Activated B cell treated with CpG ODN at 0.5 μM for 24 hours (primary cell): ENCODE data around the gene SGPL1. TPM values are rescaled to one million over a fixed set of nuclear protein-coding genes. Genes with fewer than 3 reads are reported as not detected.

Experiments used
- ATAC-seq: fragments of 200-7000 bp; cut with Tn5 transposase; one replicate; pipeline ENCODE4 v1.10.0; 2021; ENCODE audit warnings: low read depth, mild to moderate bottlenecking, moderate library complexity
- CTCF ChIA-PET: fragments of 350-600 bp; sonication (Branson Sonifier 250); formaldehyde crosslinking; loops from one replicate; lab custom pipeline; 2021; ENCODE audit warnings: antibody characterized with exemption; lab: Charles Lee
- POLR2A ChIA-PET: fragments of 350-600 bp; sonication (Branson Sonifier 250); formaldehyde crosslinking; loops from one replicate; lab custom pipeline; 2021; ENCODE audit warnings: antibody characterized with exemption; lab: Charles Lee
- DNase-seq: peaks from one replicate; pipeline ENCODE4 v3.0.0; 2022
- H3K27ac Mint-ChIP-seq: one replicate; pipeline ENCODE4 v1.8.0; 2020; ENCODE audit warnings: mixed read lengths
- H3K27me3 Mint-ChIP-seq: one replicate; pipeline ENCODE4 v1.8.0; 2021; ENCODE audit warnings: mixed read lengths
- H3K36me3 Mint-ChIP-seq: one replicate; pipeline ENCODE4 v1.8.0; 2021; ENCODE audit warnings: low read depth, mixed read lengths
- H3K4me1 Mint-ChIP-seq: one replicate; pipeline ENCODE4 v1.8.0; 2021; ENCODE audit warnings: mixed read lengths
- H3K4me3 Mint-ChIP-seq: one replicate; pipeline ENCODE4 v1.8.0; 2020; ENCODE audit warnings: mild to moderate bottlenecking, mixed read lengths
- H3K9me3 Mint-ChIP-seq: one replicate; pipeline ENCODE4 v1.8.0; 2020; ENCODE audit warnings: mixed read lengths
- CTCF ChIP-seq: fragments of 200-600 bp; IDR thresholded peaks from one replicate; pipeline ENCODE4 v1.8.0; 2022; ENCODE audit warnings: antibody characterized with exemption, mild to moderate bottlenecking
- intact Hi-C: fragments of 100-400 bp; cut with micrococcal nuclease; formaldehyde crosslinking; loops from one replicate; pipeline ENCODE4 v1.15.1; 2024
- total RNA-seq: library from RNA; stranded (reverse); gene quantifications from 2 replicates; pipeline ENCODE4 v1.2.3, GENCODE V29; 2022

Gene SGPL1
- total RNA-seq, 1 donor from 2014 or later: 36.3 TPM

GRCh38 chr10:70908406-70909296 is 92.9 kb downstream of the SGPL1 start:
- intact Hi-C loops: no loop called here
- H3K36me3 Mint-ChIP-seq: no peaks in the 10 kb centered on the region
- POLR2A ChIA-PET: no interaction called here

DNA sequence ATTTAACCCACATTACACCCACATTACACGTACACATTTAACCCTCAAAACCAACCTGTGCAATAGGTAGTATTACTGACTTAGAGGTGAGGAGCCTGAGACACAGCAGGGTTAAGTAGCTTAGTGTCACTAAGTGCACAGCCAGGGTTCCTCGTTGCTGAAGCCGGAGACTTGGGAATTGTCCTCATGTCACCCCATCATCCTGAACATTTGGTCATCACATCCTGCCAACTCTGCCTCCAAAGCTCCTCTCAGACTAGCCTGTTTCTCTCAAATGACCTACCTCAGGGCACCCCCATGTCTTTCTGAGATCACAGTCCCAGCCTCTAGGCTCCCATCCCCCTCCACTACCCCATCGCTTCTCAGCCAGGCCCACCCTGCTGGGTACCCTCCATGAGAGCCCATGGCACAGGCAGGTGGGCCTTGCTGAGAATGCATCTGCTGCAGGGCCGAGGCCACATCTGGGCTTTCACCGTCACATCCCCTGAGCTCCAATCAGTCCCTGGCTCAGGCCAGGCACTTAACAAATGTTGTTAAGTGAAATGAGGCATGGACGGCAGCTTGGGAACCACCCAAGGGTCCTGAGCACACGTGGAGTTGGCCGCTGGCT is 93.7 kb downstream of the SGPL1 start:
- intact Hi-C loops: no loop called here
- ChIA-PET POLR2A (no interaction called here), CTCF (no interaction called here)
- Mint-ChIP-seq H3K27me3 (no peaks in the 10 kb centered on the region), H3K4me3 (no peak overlapping the region), H3K4me1 (no peaks in the 10 kb centered on the region), H3K27ac (no peak overlapping the region), H3K9me3 (no peaks in the 10 kb centered on the region), H3K36me3 (no peaks in the 10 kb centered on the region)
- no peak for TF ChIP-seq CTCF
- DNase-seq: no peak
- no peak for ATAC-seq

More at GRCh38 chr10:70908406-70909296, 92.9 kb downstream of the SGPL1 start:
- H3K9me3 Mint-ChIP-seq: no peaks in the 10 kb centered on the region
- H3K4me1 Mint-ChIP-seq: no peaks in the 10 kb centered on the region
- no peak for TF ChIP-seq CTCF
- no peak for DNase-seq
- no peak overlapping the region for H3K27ac Mint-ChIP-seq
- CTCF ChIA-PET: no interaction called here
- H3K4me3 Mint-ChIP-seq: no peak overlapping the region
- no peak for ATAC-seq
- no peaks in the 10 kb centered on the region for H3K27me3 Mint-ChIP-seq

- Mint-ChIP-seq H3K27me3 (no peaks in the 10 kb centered on the region), H3K4me3 (no peak overlapping the region), H3K4me1 (no peaks in the 10 kb centered on the region), H3K36me3 (no peaks in the 10 kb centered on the region), H3K27ac (no peak overlapping the region), H3K9me3 (no peaks in the 10 kb centered on the region)
- POLR2A ChIA-PET: no interaction called here
- TF ChIP-seq CTCF: no peak
- ATAC-seq (no peak), DNase-seq (no peak)
- CTCF ChIA-PET: no interaction called here
- intact Hi-C loops: no loop called here
Observed at GRCh38 chr10:70910486-70911341, 95.0 kb downstream of the SGPL1 start.

DNA sequence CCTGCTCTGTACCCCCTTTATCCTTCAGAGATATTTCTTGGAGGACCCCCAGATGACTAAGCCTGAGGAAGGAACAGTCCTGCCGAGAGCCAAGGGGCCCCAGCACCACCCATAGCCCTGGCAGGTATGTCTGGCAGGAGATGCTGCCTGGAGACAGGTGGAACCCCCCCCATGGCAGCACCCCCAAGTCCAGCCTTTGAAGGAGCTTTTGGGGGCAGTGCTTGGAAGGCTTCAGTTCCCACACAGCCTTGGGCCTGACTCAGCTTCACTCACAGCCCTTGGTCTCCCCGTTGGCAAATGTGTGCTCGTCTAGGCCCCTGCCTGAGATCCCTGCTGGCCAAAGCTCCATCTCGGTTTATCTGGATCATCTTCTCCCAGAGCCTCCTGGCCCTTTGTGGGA is 95.6 kb downstream of the SGPL1 start:
- Mint-ChIP-seq H3K4me1 (no peaks in the 10 kb centered on the region), H3K36me3 (no peaks in the 10 kb centered on the region), H3K27me3 (peaks cover under 1% of the 10 kb centered on the region), H3K4me3 (no peak overlapping the region), H3K9me3 (no peaks in the 10 kb centered on the region), H3K27ac (no peak overlapping the region)
- ChIA-PET POLR2A (no interaction called here), CTCF (no interaction called here)
- intact Hi-C loops: no loop called here
- DNase-seq (no peak), ATAC-seq (no peak)
- no peak for TF ChIP-seq CTCF

GRCh38 chr10:70912556-70912955 is 96.8 kb downstream of the SGPL1 start:
- intact Hi-C loops: no loop called here
- Mint-ChIP-seq H3K36me3 (no peaks in the 10 kb centered on the region), H3K9me3 (no peaks in the 10 kb centered on the region), H3K4me1 (no peaks in the 10 kb centered on the region), H3K27ac (no peak overlapping the region), H3K4me3 (no peak overlapping the region), H3K27me3 (peaks cover 3% of the 10 kb centered on the region)
- no peak for DNase-seq
- no peak for ATAC-seq
- ChIA-PET CTCF (no interaction called here), POLR2A (no interaction called here)
- TF ChIP-seq CTCF: no peak
